MCF 10A (cell line): ENCODE measurements around the gene SPATA2. TPM values are rescaled to one million over a fixed set of nuclear protein-coding genes. Genes with fewer than 3 reads are reported as not detected.
"Not testable (repeated sequence)": the region's sequence is repeated elsewhere in the genome, so short reads cannot be mapped to it uniquely, and the experiment has no call there.

Source experiments
- BruUV-seq: library from RNA; stranded (reverse); fragments of 400-500 nt; replicated peaks from 2 replicates; lab custom pipeline; 2021; lab: Mats Ljungman, UMichigan
- CTCF ChIA-PET: fragments of 300-600 bp; sonication (Branson Sonifier 250); formaldehyde crosslinking; extraction: SDS; loops from one replicate; lab custom pipeline; 2021; ENCODE audit warnings: antibody characterized with exemption, inconsistent platforms; lab: Yijun Ruan, JAX
- POLR2A ChIA-PET: fragments of 300-600, 350-650 bp; sonication (Branson Sonifier 250); formaldehyde crosslinking; extraction: SDS; loops from one replicate; lab custom pipeline; 2020; ENCODE audit warnings: antibody characterized with exemption, inconsistent platforms; lab: Yijun Ruan, JAX
- DNase-seq: peaks from one replicate; pipeline ENCODE4 v3.0.0-alpha.2; 2018; ENCODE audit not compliant: unreplicated experiment
- H3K27ac Mint-ChIP-seq: one replicate; pipeline ENCODE4 v1.8.0; 2022; ENCODE audit warnings: mild to moderate bottlenecking, low read depth, mixed read lengths; ENCODE audit not compliant: unreplicated experiment
- H3K27me3 Mint-ChIP-seq: one replicate; pipeline ENCODE4 v1.8.0; 2022; ENCODE audit warnings: mixed read lengths; ENCODE audit not compliant: insufficient read depth, unreplicated experiment
- H3K36me3 Mint-ChIP-seq: one replicate; pipeline ENCODE4 v1.8.0; 2022; ENCODE audit warnings: mild to moderate bottlenecking, moderate library complexity, mixed read lengths; ENCODE audit not compliant: insufficient read depth, unreplicated experiment
- H3K4me1 Mint-ChIP-seq: one replicate; pipeline ENCODE4 v1.8.0; 2022; ENCODE audit warnings: mixed read lengths; ENCODE audit not compliant: insufficient read depth, unreplicated experiment
- H3K4me3 Mint-ChIP-seq: one replicate; pipeline ENCODE4 v1.8.0; 2022; ENCODE audit warnings: mild to moderate bottlenecking, moderate library complexity, mixed read lengths; ENCODE audit not compliant: unreplicated experiment
- H3K9me3 Mint-ChIP-seq: one replicate; pipeline ENCODE4 v1.8.0; 2022; ENCODE audit warnings: mixed read lengths; ENCODE audit not compliant: unreplicated experiment
- CTCF ChIP-seq: fragments of 200-600 bp; IDR thresholded peaks from one replicate; pipeline ENCODE4 v1.8.0; 2022; ENCODE audit warnings: antibody characterized with exemption, mild to moderate bottlenecking; ENCODE audit not compliant: unreplicated experiment
- intact Hi-C: fragments of 100-400 bp; cut with micrococcal nuclease; formaldehyde crosslinking; loops from 2 replicates; pipeline ENCODE4 v1.14.1; 2022
- total RNA-seq: library from RNA; stranded (reverse); gene quantifications from 2 replicates; pipeline ENCODE4 v1.2.3, GENCODE V29; 2022

SPATA2 gene
- total RNA-seq, 1 experiment from 2014 or later = 5.5 TPM

DNA sequence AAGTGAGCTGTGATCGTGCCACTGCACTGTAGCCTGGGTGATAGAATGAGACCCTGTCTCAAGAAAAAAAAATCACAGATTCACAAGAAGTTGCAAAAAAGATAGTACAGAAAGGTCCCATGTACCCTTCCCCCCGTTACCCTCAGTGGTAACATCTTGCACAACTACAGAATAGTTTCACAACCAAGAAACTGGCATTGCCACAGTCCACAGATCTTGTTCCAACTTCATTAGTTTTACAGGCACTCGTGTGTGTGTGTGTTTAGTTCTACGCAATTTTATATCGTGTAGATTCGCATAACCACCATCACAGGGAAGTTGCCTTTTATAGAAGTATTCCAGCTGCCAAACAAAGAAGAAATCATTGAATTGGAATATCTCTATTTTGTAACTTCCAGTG is 19.1 kb downstream of the SPATA2 start:
- Mint-ChIP-seq H3K27me3 (no peaks in the 10 kb centered on the region), H3K9me3 (no peaks in the 10 kb centered on the region), H3K27ac (no peak overlapping the region), H3K4me3 (no peak overlapping the region), H3K4me1 (peaks cover 6% of the 10 kb centered on the region), H3K36me3 (peaks cover 7% of the 10 kb centered on the region)
- no TSS peak for BruUV-seq
- ChIA-PET CTCF (interaction anchor here (0.6 to 1.2 kb wide), 6 partner anchors 7 to 768 kb away, joined by 3 to 6 read pairs (median 4); no protein-coding TSS in a partner anchor), POLR2A (interaction anchor here (0.6 to 1.4 kb wide), 7 partner anchors 8 to 1082 kb away, joined by 3 to 9 read pairs (median 3); partner anchors contain the start of gene SPATA2)
- intact Hi-C loops = no loop called here
- TF ChIP-seq CTCF = no peak
- DNase-seq = peak; percentile 43

GRCh38 chr20:49895474-49896093 is 19.7 kb downstream of the SPATA2 start:
- BruUV-seq, DNase-seq, intact Hi-C loops, H3K9me3 Mint-ChIP-seq, H3K36me3 Mint-ChIP-seq, H3K4me1 Mint-ChIP-seq, H3K27ac Mint-ChIP-seq, H3K27me3 Mint-ChIP-seq, H3K4me3 Mint-ChIP-seq: not testable (repeated sequence)
- POLR2A ChIA-PET = interaction anchor here (0.6 to 1.1 kb wide), 3 partner anchors 11 to 1081 kb away, joined by 3 to 4 read pairs (median 3); no protein-coding TSS in a partner anchor
- CTCF ChIA-PET = interaction anchor here (0.6 to 1.2 kb wide), 5 partner anchors 11 to 767 kb away, joined by 3 to 5 read pairs (median 3); no protein-coding TSS in a partner anchor

DNA sequence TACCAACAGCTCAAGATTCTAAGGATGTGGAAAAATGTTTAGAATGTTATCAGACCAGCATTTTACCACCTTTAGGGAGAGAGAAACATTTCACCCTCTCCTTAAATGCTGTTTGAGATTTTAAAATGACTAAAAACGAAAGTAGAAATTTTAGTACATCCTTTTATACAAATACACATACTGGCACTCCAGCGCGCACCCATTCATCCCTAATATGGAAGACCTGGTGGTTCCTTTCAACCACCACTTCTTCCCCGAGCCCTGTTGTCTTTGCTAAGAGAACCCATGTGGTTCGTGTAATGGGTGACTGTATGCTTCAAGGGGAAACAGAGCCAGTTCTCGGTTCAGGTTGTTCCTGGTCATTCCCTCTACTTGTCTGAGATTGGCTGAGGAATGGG is 21.3 kb downstream of the SPATA2 start:
- Mint-ChIP-seq H3K27me3 (no peaks in the 10 kb centered on the region), H3K9me3 (no peaks in the 10 kb centered on the region), H3K4me3 (no peak overlapping the region), H3K36me3 (peaks cover 15% of the 10 kb centered on the region), H3K27ac (no peak overlapping the region), H3K4me1 (peaks cover 6% of the 10 kb centered on the region)
- ChIA-PET POLR2A (interaction anchor here (1.1 kb wide), 1 partner anchor 20 kb away, joined by 3 read pairs; no protein-coding TSS in a partner anchor), CTCF (interaction anchor here (0.7 to 1.6 kb wide), 2 partner anchors 75 to 286 kb away, joined by 4 read pairs; no protein-coding TSS in a partner anchor)
- BruUV-seq = no TSS peak
- DNase-seq = no peak
- TF ChIP-seq CTCF = no peak
- intact Hi-C loops = no loop called here

DNA sequence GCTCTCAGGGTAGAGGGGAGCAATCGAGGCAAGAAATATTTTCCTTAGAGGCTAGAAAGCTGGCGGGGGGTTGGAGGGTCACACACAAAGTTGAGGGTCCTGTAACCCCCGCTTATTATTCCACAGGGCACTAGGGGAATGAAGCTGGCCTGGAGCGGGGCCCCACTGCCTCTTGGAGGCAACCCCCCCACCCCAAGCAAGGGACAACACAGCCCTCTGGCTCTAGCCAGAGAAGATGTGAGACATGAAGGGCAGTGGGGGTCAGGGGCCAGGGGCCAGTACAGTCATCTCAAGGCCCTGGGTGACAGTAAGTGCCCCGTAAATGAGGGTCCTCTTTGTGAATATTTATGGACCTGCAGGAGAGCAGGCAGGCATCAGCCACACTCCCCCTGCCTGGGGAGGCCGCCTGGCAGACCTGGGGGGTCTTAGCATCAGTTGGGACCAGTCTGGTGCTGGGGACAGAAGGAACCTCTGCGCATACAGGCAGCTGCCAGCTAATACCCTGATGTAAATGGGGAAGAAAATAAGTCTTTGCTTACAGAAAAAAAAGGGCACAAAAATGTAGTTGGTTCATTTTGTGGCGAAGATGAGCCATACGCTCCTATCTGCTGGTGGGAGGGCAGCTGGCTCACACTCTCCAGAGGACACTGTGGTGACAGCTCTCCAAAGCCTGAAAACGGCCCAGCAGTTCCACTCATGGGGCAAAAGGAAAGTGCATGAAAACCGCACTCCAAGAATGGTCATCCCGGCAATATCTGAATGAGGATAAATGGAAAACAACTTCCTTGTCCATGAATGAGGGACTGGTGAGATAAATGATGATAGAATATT is 21.9 kb downstream of the SPATA2 start:
- no peak overlapping the region for H3K4me3 Mint-ChIP-seq
- DNase-seq = no peak
- H3K36me3 Mint-ChIP-seq = peaks cover 21% of the 10 kb centered on the region
- ChIA-PET POLR2A (interaction anchor here (1.1 kb wide), 1 partner anchor 21 kb away, joined by 3 read pairs; no protein-coding TSS in a partner anchor), CTCF (interaction anchor here (0.7 to 1.6 kb wide), 6 partner anchors 47 to 513 kb away, joined by 3 to 4 read pairs (median 3); no protein-coding TSS in a partner anchor)
- no peak for TF ChIP-seq CTCF
- no peak overlapping the region for H3K27ac Mint-ChIP-seq
- no peaks in the 10 kb centered on the region for H3K27me3 Mint-ChIP-seq
- intact Hi-C loops = no loop called here
- BruUV-seq = no TSS peak
- no peaks in the 10 kb centered on the region for H3K9me3 Mint-ChIP-seq
- H3K4me1 Mint-ChIP-seq = peaks cover 12% of the 10 kb centered on the region
